A549 treated with Hydrocortisone at 1 μM for 4 hours (cell line): ENCODE measurements around the gene TSPAN5. TPM values are rescaled to one million over a fixed set of nuclear protein-coding genes. Genes with fewer than 3 reads are reported as not detected.

Source experiments
- total RNA-seq: library from RNA; stranded (reverse); fragments of 200-300 nt; extraction: Qiagen RNA extraction; gene quantifications from 5 replicates; pipeline ENCODE4 v1.2.3, GENCODE V29; 2022

Gene TSPAN5
- total RNA-seq = 12.3 to 13.5 TPM (median 13.1 TPM) in 5 replicates

GRCh38 chr4:98658287-98659105, at the start of gene TSPAN5:
TSS of gene TSPAN5 (minus strand) at chr4:98658611.

